PFSK-1 (cell line): ENCODE data around the gene LPAR1.

ENCODE experiments used
- FOXP2 ChIP-seq: optimal IDR thresholded peaks from 2 replicates; pipeline ENCODE3; 2011; ENCODE audit warnings: borderline replicate concordance, control low read depth, inconsistent platforms; ENCODE audit not compliant: insufficient read depth; ENCODE audit errors: extremely low read length, extremely low read depth
- POLR2AphosphoS5 ChIP-seq: IDR thresholded peaks from 2 replicates; pipeline ENCODE4 v1.6.1; 2012; ENCODE audit warnings: low read depth, mild to moderate bottlenecking, control low read depth, low read length, moderate library complexity
- REST ChIP-seq, 2 experiments: IDR thresholded peaks; 2 replicates each; pipeline versions ENCODE4 v1.6.1 to v1.8.0; 2011 to 2012; ENCODE audit warnings: low read depth in 2 of 2, low read length in 2 of 2, control low read depth in 1 of 2, inconsistent platforms in 1 of 2, mild to moderate bottlenecking in 1 of 2, moderate library complexity in 1 of 2; ENCODE audit not compliant: insufficient read depth in 1 of 2
- SIN3A ChIP-seq: IDR thresholded peaks from 2 replicates; pipeline ENCODE4 v1.6.1; 2012; ENCODE audit warnings: mild to moderate bottlenecking, low read length, moderate library complexity, borderline replicate concordance; ENCODE audit not compliant: insufficient read depth
- TAF1 ChIP-seq: IDR thresholded peaks from 2 replicates; pipeline ENCODE4 v1.6.1; 2012; ENCODE audit warnings: low read length, control low read depth, borderline replicate concordance; ENCODE audit not compliant: insufficient read depth

Gene LPAR1

GRCh38 chr9:111000202-111000601, 38.1 kb downstream of the LPAR1 start:
- no peak for TF ChIP-seq TAF1
- TF ChIP-seq FOXP2 = no peak
- TF ChIP-seq REST (IDR thresholded peaks at IDR 0.05; ENCODE audit: insufficient read depth in 1 of 2, low read depth in 2 of 2, low read length in 2 of 2) = no peak
- no peak for TF ChIP-seq POLR2AphosphoS5
- no peak for TF ChIP-seq SIN3A

GRCh38 chr9:110999379-110999778, 38.9 kb downstream of the LPAR1 start:
- no peak for TF ChIP-seq FOXP2
- no peak for TF ChIP-seq SIN3A
- no peak for TF ChIP-seq POLR2AphosphoS5
- no peak for TF ChIP-seq TAF1
- TF ChIP-seq REST (IDR thresholded peaks at IDR 0.05; ENCODE audit: insufficient read depth in 1 of 2, low read depth in 2 of 2, low read length in 2 of 2) = no peak

- no peak for TF ChIP-seq SIN3A
- TF ChIP-seq TAF1 = no peak
- TF ChIP-seq POLR2AphosphoS5 = no peak
- no peak for TF ChIP-seq REST (IDR thresholded peaks at IDR 0.05; ENCODE audit: insufficient read depth in 1 of 2, low read depth in 2 of 2, low read length in 2 of 2)
- TF ChIP-seq FOXP2 = no peak
Measured at GRCh38 chr9:110997847-110998246, 40.4 kb downstream of the LPAR1 start.

GRCh38 chr9:110996436-110997220, 41.6 kb downstream of the LPAR1 start:
- no peak for TF ChIP-seq TAF1
- no peak for TF ChIP-seq FOXP2
- no peak for TF ChIP-seq SIN3A
- TF ChIP-seq POLR2AphosphoS5 = no peak
- no peak for TF ChIP-seq REST (IDR thresholded peaks at IDR 0.05; ENCODE audit: insufficient read depth in 1 of 2, low read depth in 2 of 2, low read length in 2 of 2)
